K562 (cell line): ENCODE results near the gene HNRNPM. TPM values are rescaled to one million over a fixed set of nuclear protein-coding genes. Genes with fewer than 3 reads are reported as not detected.

ENCODE experiments used
- BRCA1 ChIP-seq, 2 experiments: fragments of 450-650 bp in 1 of 2; sonication (generic) in 1 of 2; formaldehyde crosslinking in 1 of 2; IDR thresholded peaks; 2 replicates each; pipeline versions ENCODE4 v1.5.0 to v1.6.1; 2017 to 2020; ENCODE audit warnings: mild to moderate bottlenecking in 1 of 2, missing genetic modification reagents in 1 of 2
- COPS2 ChIP-seq: fragments of 450-650 bp; conservative IDR thresholded peaks from 2 replicates; pipeline ENCODE4 v1.6.1; 2016; ENCODE audit warnings: mild to moderate bottlenecking, moderate library complexity
- CSDE1 ChIP-seq, 2 experiments: fragments of 450-650 bp; IDR thresholded peaks; 2 replicates each; pipeline ENCODE4 v1.6.1; 2016; ENCODE audit warnings: mild to moderate bottlenecking in 1 of 2
- KLF13 ChIP-seq: fragments of 450-650 bp; IDR thresholded peaks from 2 replicates; pipeline ENCODE4 v1.6.1; 2016; ENCODE audit warnings: missing genetic modification characterization, low read depth, mild to moderate bottlenecking, missing compliant biosample characterization, moderate library complexity, borderline replicate concordance
- MYBL2 ChIP-seq, 2 experiments: fragments of 450-650 bp in 1 of 2; sonication (generic) in 1 of 2; formaldehyde crosslinking in 1 of 2; IDR thresholded peaks; 2 replicates each; pipeline versions ENCODE4 v1.6.1 to v1.8.1; 2017 to 2022; ENCODE audit warnings: borderline replicate concordance in 1 of 2, inconsistent platforms in 1 of 2, low read depth in 1 of 2, mild to moderate bottlenecking in 1 of 2, missing genetic modification reagents in 1 of 2, moderate library complexity in 1 of 2
- NUFIP1 ChIP-seq: fragments of 450-650 bp; IDR thresholded peaks from 2 replicates; pipeline ENCODE4 v1.6.1; 2018; ENCODE audit not compliant: partially characterized antibody
- RBM14 ChIP-seq: fragments of 200-400 bp; formaldehyde crosslinking; IDR thresholded peaks from 2 replicates; pipeline ENCODE4 v1.6.1; 2018; ENCODE audit warnings: low read depth, mild to moderate bottlenecking, low read length, moderate library complexity, borderline replicate concordance; ENCODE audit not compliant: insufficient read depth
- SPI1 ChIP-seq: IDR thresholded peaks from 2 replicates; pipeline ENCODE4 v1.6.1; 2011; ENCODE audit warnings: low read depth, low read length, control low read depth, borderline replicate concordance
- SRSF7 ChIP-seq: fragments of 200-400 bp; formaldehyde crosslinking; optimal IDR thresholded peaks from 2 replicates; pipeline ENCODE3; 2017; ENCODE audit warnings: mild to moderate bottlenecking, low read depth, low read length
- SUPT5H ChIP-seq: fragments of 450-650 bp; IDR thresholded peaks from 2 replicates; pipeline ENCODE4 v1.6.1; 2016
- TARDBP ChIP-seq: fragments of 450-650 bp; IDR thresholded peaks from 2 replicates; pipeline ENCODE4 v1.6.1; 2016
- ZNF124 ChIP-seq: sonication (generic); formaldehyde crosslinking; IDR thresholded peaks from 2 replicates; pipeline ENCODE4 v1.8.1; 2022; ENCODE audit warnings: missing genetic modification reagents
- polyA plus RNA-seq, 8 experiments: library from polyadenylated mRNA; depleted of rRNA in 4 of 8; stranded (reverse) in 5 of 8; unstranded in 3 of 8; fragments of >200 nt; fragmentation: Nextera tagmentation in 2 of 8; fragmentation: Illumina TruSeq in 1 of 8; extraction: Ambion mirVana in 2 of 8; extraction: Trizol in 1 of 8; gene quantifications; 2 replicates each; pipeline versions ENCODE4 v1.2.1 to v1.2.3, GENCODE V29; 2011 to 2014; ENCODE audit warnings: inconsistent platforms in 1 of 8, missing spikeins in 1 of 8
- total RNA-seq, 7 experiments: library from RNA; depleted of rRNA in 6 of 7; stranded (reverse); fragments of >200 nt in 6 of 7; fragmentation: Illumina TruSeq in 2 of 7; extraction: Trizol in 2 of 7; gene quantifications; 2 replicates each; pipeline versions ENCODE4 v1.2.1 to v1.2.3, GENCODE V29; 2011 to 2021; ENCODE audit warnings: low replicate concordance in 1 of 7
- TF ChIP-seq, protein P1 (sequence below): sonication (generic); formaldehyde crosslinking; IDR thresholded peaks from 2 replicates; pipeline ENCODE4 v1.8.0; 2022; ENCODE audit warnings: missing genetic modification reagents, mild to moderate bottlenecking, borderline replicate concordance
- TF ChIP-seq, protein P2 (sequence below): fragments of 450-650 bp; IDR thresholded peaks from 2 replicates; pipeline ENCODE4 v1.6.1; 2018; ENCODE audit warnings: mild to moderate bottlenecking, low read depth; ENCODE audit not compliant: partially characterized antibody
- TF ChIP-seq, protein P3 (sequence below): fragments of 450-650 bp; IDR thresholded peaks from 2 replicates; pipeline ENCODE4 v1.6.1; 2016
- TF ChIP-seq, protein P4 (sequence below): fragments of 450-650 bp; formaldehyde crosslinking; IDR thresholded peaks from 2 replicates; pipeline ENCODE4 v1.4.0; 2022; ENCODE audit warnings: missing genetic modification characterization
- TF ChIP-seq, protein P5 (sequence below): fragments of 450-650 bp; IDR thresholded peaks from 2 replicates; pipeline ENCODE4 v1.7.0; 2016; ENCODE audit warnings: borderline replicate concordance

HNRNPM gene
- total and polyA plus RNA-seq, 9 of the 15 experiments (the other 6 are each of a cell fraction or from before 2014, with no cell fraction given), result 11.1 to 340 (median 195) TPM

DNA sequence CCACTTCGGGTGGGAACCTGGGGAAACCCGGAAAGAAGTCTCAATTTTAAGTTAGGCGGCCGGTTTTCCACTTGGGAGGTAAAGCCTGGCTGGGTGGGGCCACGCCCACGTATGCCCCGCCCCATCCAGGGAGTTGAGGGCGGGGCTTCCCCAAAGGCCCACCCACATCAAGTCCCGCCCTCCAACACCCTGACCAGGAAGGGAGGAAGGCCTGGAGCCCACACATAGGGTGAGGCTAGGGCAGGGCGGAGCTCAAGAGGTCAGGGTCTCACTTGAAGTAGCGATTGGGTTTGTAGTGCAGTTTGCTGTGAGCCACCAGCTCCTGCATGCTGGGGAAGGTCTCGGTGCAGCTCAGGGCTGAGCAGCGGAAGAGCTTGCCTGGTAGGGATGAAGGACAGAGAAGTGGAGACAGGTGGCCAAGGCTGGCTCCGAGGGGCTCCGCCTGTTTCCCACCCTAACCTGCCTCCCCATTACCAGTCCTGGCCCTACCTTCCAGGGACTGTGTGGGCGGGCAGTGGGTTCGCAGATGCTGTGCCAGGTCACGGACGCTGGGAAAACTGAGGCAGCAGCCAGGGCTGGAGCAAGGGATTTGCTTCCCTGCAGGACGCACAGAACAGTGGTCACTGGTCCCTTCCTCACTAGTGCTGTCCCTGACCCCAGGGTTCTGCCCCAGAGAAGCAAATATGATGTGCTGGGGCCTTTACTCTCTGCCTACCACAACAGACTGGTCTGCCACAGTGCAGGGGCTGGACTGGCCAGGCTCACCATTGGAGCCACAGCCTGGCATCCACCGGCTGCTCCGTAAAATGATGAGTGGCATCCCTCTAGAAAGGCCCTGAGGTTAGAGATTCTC lies 67.6 kb downstream of the HNRNPM start (continued):
- TF ChIP-seq MYBL2 (IDR thresholded peaks at IDR 0.05; ENCODE audit: low read depth) (no peak), MYBL2 (CRISPR knock-in tag; IDR thresholded peaks at IDR 0.05; ENCODE audit: borderline replicate concordance) (no peak), CSDE1 (IDR thresholded peaks at IDR 0.05) (no peak), RBM14 (no peak), ZNF124 (CRISPR knock-in tag) (no peak), SPI1 (peak; percentile 52; the same call in 1 of the 2 replicates), NUFIP1 (no peak), SRSF7 (no peak), BRCA1 (IDR thresholded peaks at IDR 0.05) (no peak), BRCA1 (CRISPR knock-in tag; IDR thresholded peaks at IDR 0.05) (0 out of 2 replicates have a peak, but pooled peaks have one; percentile 64), TARDBP (0 out of 2 replicates have a peak, but pooled peaks have one; percentile 20), SUPT5H (no peak), COPS2 (no peak), KLF13 (tag) (peak; percentile 92)
- TF ChIP-seq, protein P1, sequence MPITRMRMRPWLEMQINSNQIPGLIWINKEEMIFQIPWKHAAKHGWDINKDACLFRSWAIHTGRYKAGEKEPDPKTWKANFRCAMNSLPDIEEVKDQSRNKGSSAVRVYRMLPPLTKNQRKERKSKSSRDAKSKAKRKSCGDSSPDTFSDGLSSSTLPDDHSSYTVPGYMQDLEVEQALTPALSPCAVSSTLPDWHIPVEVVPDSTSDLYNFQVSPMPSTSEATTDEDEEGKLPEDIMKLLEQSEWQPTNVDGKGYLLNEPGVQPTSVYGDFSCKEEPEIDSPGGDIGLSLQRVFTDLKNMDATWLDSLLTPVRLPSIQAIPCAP, result no peak
- TF ChIP-seq, protein P2, sequence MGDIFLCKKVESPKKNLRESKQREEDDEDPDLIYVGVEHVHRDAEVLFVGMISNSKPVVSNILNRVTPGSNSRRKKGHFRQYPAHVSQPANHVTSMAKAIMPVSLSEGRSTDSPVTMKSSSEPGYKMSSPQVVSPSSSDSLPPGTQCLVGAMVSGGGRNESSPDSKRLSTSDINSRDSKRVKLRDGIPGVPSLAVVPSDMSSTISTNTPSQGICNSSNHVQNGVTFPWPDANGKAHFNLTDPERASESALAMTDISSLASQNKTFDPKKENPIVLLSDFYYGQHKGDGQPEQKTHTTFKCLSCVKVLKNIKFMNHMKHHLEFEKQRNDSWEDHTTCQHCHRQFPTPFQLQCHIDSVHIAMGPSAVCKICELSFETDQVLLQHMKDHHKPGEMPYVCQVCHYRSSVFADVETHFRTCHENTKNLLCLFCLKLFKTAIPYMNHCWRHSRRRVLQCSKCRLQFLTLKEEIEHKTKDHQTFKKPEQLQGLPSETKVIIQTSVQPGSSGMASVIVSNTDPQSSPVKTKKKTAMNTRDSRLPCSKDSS, result no peak
- TF ChIP-seq, protein P3, sequence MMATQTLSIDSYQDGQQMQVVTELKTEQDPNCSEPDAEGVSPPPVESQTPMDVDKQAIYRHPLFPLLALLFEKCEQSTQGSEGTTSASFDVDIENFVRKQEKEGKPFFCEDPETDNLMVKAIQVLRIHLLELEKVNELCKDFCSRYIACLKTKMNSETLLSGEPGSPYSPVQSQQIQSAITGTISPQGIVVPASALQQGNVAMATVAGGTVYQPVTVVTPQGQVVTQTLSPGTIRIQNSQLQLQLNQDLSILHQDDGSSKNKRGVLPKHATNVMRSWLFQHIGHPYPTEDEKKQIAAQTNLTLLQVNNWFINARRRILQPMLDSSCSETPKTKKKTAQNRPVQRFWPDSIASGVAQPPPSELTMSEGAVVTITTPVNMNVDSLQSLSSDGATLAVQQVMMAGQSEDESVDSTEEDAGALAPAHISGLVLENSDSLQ, result no peak
- TF ChIP-seq, protein P4, sequence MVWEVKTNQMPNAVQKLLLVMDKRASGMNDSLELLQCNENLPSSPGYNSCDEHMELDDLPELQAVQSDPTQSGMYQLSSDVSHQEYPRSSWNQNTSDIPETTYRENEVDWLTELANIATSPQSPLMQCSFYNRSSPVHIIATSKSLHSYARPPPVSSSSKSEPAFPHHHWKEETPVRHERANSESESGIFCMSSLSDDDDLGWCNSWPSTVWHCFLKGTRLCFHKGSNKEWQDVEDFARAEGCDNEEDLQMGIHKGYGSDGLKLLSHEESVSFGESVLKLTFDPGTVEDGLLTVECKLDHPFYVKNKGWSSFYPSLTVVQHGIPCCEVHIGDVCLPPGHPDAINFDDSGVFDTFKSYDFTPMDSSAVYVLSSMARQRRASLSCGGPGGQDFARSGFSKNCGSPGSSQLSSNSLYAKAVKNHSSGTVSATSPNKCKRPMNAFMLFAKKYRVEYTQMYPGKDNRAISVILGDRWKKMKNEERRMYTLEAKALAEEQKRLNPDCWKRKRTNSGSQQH (CRISPR knock-in tag), result no peak
- TF ChIP-seq, protein P5, sequence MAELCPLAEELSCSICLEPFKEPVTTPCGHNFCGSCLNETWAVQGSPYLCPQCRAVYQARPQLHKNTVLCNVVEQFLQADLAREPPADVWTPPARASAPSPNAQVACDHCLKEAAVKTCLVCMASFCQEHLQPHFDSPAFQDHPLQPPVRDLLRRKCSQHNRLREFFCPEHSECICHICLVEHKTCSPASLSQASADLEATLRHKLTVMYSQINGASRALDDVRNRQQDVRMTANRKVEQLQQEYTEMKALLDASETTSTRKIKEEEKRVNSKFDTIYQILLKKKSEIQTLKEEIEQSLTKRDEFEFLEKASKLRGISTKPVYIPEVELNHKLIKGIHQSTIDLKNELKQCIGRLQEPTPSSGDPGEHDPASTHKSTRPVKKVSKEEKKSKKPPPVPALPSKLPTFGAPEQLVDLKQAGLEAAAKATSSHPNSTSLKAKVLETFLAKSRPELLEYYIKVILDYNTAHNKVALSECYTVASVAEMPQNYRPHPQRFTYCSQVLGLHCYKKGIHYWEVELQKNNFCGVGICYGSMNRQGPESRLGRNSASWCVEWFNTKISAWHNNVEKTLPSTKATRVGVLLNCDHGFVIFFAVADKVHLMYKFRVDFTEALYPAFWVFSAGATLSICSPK, result no peak
